ENCODE results near the gene COL7A1.

DNA sequence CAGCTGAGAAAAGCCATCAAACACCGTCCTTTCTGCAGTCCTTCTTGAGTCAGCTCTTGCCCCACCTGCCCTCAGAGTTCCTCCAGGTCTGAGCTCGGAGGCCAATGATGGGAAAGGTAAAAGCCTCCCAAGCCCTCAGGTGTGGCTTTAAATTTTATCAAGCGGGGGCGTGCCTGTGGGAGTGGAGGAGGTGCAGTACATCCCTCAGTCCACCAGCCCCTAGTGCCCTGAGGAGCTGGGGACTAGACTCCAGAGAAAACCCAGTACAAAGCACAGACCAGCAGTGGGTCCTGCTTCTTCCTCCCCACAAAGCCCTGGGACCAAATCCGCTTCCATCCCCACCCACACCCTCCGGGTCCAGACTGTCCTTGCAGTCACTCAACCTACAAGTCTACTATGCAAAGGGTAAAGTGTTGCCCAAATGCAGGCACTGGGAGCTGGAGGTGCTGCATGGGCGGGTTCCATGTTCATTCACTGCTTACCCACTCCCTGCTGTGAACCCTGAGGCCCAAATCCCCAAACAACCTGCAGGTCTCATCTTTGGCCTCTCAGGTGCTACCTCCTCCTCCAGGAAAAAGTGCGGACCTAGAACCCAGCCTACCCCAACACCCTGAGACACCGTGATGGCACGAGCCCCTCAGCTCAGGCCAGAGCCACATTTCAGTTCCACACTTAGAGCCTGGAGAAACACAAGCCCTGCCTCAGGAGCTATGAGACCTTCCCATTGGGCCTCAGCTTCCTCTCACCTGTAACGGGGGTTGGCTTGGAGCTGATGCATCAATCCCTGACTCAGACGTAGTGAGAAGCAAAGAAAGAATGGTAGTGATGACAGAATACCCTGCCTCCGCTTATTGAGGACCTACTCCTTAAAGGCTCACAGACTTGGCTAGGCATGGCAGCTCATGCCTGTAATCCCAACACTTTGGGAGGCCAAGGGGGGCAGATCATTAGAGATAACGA lies 41.0 kb downstream of the COL7A1 start:
- TF ChIP-seq RAD21 (IDR thresholded peaks at IDR 0.05; ENCODE audit: low read length) (no peak), RFX5 (IDR thresholded peaks at IDR 0.05; ENCODE audit: low read length) (no peak), SMC3 (IDR thresholded peaks at IDR 0.05; ENCODE audit: low read depth, low read length) (no peak), POLR2AphosphoS5 (IDR thresholded peaks at IDR 0.05; ENCODE audit: low read depth, low read length) (no peak), REST (IDR thresholded peaks at IDR 0.05; ENCODE audit: low read depth, low read length) (no peak)
- TF ChIP-seq, protein P1, sequence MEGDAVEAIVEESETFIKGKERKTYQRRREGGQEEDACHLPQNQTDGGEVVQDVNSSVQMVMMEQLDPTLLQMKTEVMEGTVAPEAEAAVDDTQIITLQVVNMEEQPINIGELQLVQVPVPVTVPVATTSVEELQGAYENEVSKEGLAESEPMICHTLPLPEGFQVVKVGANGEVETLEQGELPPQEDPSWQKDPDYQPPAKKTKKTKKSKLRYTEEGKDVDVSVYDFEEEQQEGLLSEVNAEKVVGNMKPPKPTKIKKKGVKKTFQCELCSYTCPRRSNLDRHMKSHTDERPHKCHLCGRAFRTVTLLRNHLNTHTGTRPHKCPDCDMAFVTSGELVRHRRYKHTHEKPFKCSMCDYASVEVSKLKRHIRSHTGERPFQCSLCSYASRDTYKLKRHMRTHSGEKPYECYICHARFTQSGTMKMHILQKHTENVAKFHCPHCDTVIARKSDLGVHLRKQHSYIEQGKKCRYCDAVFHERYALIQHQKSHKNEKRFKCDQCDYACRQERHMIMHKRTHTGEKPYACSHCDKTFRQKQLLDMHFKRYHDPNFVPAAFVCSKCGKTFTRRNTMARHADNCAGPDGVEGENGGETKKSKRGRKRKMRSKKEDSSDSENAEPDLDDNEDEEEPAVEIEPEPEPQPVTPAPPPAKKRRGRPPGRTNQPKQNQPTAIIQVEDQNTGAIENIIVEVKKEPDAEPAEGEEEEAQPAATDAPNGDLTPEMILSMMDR (IDR thresholded peaks at IDR 0.05): no peak

All from SK-N-SH (cell line).